ELR (cell line): Measurements from ENCODE around the gene WNT1.

ENCODE experiments used
- DNase-seq: peaks from one replicate; pipeline ENCODE4 v3.0.0-alpha.2; 2015; ENCODE audit warnings: low read depth

The WNT1 gene

GRCh38 chr12:48978291-48978740, at the start of gene WNT1:
Gene WNT1, plus strand, starts transcription at chr12:48978322. Its CDS starts 329 bp downstream, at chr12:48978651.
- DNase-seq = no peak

DNA sequence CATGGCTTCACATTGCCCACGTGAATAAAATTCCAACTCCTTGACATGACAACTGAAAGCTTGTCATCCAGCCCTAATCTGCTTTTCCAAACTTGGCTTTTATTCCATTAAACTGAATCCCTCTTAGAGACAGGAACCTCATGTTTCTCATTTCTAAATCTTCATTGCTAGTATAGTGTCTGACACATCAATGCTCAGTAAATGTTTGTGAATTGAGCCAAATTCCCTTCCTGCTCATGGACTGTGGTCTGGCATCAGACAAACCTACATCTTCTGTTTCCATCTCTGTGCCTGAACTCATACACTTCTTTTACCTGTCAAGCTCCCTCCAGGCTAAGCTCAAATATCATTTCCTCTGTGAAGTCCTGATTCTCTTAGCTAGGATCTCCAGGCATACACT, 48.6 kb upstream of the WNT1 start:
- no peak for DNase-seq

DNA sequence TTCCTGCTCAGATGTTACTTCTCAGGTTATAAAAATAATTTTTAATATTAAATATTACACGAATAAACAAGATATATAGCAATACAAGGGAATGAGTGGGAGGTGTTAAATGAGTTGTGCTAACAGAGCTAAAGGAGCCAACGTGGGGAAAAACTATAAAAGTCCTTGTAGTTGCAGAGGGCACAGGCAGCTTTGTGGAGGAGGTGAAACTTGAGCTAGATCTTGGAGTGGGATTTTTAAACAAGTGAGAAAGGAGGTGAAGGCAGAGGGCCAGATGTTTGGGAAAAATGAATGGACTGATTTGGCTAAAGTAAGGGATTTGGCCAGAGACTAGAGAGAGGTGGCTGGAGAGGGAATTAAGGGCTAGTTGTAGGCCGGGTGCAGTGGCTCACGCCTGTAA, 47.6 kb upstream of the WNT1 start:
- no peak for DNase-seq

DNA sequence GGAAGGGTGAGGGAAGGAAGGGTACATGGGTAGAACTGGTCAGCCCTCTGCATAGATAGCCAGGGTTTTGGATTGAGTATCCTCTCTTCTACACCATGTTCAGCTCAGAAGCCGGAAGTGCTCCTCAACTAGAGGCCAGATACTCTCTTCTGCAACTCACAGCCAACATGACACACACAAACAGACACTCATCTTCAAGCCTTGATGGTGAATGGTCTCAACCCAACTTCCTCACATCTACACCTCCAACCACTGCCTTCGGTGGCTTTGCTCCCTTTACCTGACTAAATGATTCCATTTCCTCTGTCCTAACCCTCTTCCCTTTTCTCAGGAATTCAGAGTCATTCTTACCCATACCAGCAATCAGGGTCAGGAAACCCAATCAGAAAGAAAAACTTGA, 45.2 kb upstream of the WNT1 start:
- DNase-seq = no peak

- DNase-seq = no peak
These were observed 44.3 kb upstream of the WNT1 start for GRCh38 chr12:48933664-48934311.

- peak; percentile 37 for DNase-seq
These were observed 43.8 kb upstream of the WNT1 start for GRCh38 chr12:48934312-48934706.

GRCh38 chr12:48936379-48936979, 41.6 kb upstream of the WNT1 start:
- peak; percentile 78 for DNase-seq

- peak; percentile 28 for DNase-seq
These were observed 41.0 kb upstream of the WNT1 start for GRCh38 chr12:48937170-48937569.

DNA sequence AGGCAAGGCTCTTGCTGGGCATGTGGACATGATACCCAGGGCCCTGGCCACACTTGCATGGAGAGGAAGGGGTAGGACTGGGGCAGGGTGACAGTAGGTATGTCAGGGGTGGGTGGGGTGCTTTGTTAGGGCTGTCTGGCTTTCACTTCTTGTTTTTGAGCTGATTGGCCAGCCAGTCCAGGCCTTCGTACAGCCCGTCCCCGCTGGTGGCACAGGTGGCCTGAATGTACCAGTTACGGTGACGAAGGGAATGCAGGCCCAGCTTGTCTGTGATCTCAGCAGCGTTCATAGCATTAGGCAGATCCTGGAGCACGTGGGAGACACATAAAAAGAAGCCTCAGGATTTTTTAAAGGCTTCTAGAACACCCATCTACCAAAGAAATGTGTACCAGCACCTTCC, 39.3 kb upstream of the WNT1 start:
- DNase-seq = no peak

- DNase-seq = no peak
These were observed 37.9 kb upstream of the WNT1 start for GRCh38 chr12:48940181-48940580.

GRCh38 chr12:48943221-48943620, 34.9 kb upstream of the WNT1 start:
- no peak for DNase-seq

DNA sequence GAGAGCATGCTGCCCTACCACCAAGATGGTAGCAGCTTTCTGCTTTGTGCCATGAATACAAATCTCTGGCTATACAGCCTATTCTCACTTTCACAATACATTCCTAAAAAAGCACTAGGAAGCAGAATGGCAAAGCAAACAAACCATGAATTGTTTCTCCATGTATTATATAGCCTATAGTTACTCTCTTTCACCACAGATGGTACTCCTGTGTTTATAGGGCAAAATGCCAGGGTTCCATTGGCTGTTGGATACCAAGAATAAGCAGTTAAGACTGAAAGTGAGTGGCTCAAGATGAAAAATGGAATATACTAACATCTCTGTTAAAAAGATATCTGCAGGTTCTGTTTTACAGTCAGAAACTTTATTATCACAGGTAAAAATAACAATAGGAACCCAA, 31.9 kb upstream of the WNT1 start:
- DNase-seq = no peak

DNA sequence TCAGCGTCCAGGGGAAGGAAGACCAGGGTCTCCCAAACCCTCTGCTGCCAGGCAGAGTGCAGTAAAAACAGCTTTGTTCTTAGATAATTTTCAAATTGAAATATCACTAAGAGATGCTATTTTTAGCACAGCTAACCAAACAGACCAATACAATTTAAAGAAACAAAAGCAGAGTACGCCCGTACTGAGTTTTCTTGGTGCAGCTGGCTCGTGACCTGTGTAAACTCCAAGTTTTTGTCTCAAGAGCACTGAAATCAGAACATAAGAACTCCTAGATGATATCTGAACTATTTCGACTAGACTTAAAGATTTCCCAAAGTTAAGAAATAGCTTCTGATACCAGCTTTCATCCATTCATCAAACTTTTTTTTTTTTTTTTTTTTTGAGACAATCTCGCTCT, 31.2 kb upstream of the WNT1 start:
- DNase-seq = no peak

DNA sequence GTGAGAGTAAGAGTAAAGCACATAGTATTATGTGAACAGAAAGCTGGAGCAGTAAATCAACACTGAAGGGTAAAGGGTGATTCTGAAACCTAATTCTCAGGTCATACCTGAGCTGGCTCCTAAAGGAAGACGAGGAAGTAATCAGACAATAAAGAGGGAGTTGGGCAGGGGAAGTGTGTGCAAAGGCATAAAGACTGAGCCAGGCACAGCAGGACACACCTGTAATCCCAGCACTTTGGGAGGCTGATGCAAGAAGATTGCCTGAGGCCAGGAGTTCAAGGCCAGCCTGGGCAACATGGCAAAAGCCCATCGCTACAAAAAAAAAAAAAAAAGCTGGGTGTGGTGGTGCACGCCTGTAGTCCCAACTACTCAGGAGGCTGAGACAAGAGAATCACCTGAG, 30.4 kb upstream of the WNT1 start:
- no peak for DNase-seq

GRCh38 chr12:48952691-48953090, 25.4 kb upstream of the WNT1 start:
- no peak for DNase-seq

GRCh38 chr12:48954061-48954460, 24.1 kb upstream of the WNT1 start:
- no peak for DNase-seq

- no peak for DNase-seq
These were observed 23.2 kb upstream of the WNT1 start for GRCh38 chr12:48954841-48955501.

- DNase-seq = peak; percentile 98
These were observed 21.6 kb upstream of the WNT1 start for GRCh38 chr12:48956279-48957140.

DNA sequence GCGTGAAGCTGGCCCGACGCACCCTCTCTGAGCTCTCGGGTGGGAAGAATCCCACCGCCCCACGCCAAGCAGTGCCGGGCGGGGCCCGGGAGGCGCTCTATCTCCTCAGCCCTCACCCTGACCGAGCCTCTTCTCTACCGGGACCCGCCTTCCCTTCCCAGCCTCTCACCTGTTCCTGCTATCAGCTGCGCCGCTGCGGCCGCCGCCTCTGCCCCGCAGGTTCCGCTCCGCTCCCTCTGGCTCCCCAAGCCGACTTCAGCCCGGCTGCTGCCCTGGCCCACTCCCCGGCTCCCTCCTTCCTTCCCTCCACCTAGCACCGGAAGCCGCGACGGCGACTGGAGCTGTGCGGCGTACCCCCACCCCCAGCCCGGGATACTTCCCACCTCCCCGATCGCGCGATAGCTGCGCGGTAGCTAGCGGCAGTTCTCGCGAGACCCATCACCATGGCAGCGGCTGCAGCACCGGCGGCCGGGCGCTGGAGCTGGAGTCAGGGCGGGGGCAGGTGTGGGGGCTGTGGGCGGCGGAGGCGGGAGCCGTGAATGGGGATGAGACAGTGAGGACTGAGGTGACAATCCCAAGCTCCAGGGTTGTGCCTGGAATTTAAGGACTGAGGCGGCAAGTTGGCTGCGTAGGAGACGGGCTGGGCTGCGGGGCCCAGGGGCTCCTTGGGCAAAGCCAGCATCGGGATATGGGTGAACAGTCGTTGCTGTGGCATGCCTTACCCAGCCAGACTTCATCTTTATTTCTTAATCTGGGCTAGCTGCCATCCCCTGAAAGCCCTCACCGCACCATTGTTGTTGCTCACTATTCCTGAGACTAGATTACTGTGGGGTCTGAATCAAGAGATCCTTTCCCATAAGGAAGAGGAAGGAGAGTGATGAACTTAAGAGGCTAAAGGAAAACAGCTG, 20.7 kb upstream of the WNT1 start, which contains the start of gene ARF3:
Gene ARF3 (minus strand): TSS at position 347 of the 908 bp plus-strand sequence. CDS start 16,392 bp downstream, outside the sequence.
- peak; percentile 95 for DNase-seq

GRCh38 chr12:48958049-48958388, 20.1 kb upstream of the WNT1 start:
- DNase-seq = no peak

GRCh38 chr12:48960834-48961233, 17.3 kb upstream of the WNT1 start:
- DNase-seq = no peak
